Measurements from ENCODE around the gene FBXO39. TPM values are rescaled to one million over a fixed set of nuclear protein-coding genes. Genes with fewer than 3 reads are reported as not detected.
"Not testable (repeated sequence)": the region's sequence is repeated elsewhere in the genome, so short reads cannot be mapped to it uniquely, and the experiment has no call there.

Gene FBXO39
- polyA plus RNA-seq, 3 donors = 0.12 TPM; not detected in 2

DNA sequence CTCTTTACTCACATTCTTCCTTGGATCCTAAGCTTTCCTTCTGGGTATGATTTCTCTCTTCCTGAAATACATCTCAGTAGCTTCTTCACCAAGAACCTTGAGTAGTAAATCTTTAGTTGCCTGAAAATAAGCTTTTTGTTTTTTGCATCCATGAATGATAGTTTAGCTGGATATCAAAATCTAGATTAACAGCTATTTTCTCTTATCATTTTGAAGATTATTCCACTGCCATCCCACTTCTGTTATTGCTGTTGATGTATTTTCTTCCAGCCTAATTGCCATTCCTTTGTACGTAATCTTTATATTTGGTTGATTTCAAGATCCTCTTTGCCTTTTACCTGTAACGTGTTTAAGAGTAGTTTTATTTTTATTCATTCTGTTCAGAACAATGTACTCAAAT, 7.6 kb upstream of the FBXO39 start:
- Mint-ChIP-seq H3K27me3 (ENCODE audit: low read depth in 3 of 3) (peaks cover 2 to 14% (median 3%) of the 10 kb centered on the region in 3 donors), H3K9me3 (peaks cover 42 to 49% (median 44%) of the 10 kb centered on the region in 7 donors), H3K4me3 (no peak overlapping the region), H3K4me1 (no peaks in the 10 kb centered on the region), H3K36me3 (peaks cover 91 to 99% of the 10 kb centered on the region in 2 donors), H3K27ac (no peak overlapping the region)
- Histone ChIP-seq H3K9me3 (replicated peaks in 1 of 2; ENCODE audit: control insufficient read depth in 1 of 2, insufficient read depth in 1 of 2, low read length in 2 of 2) (peaks cover 12 to 51% of the 10 kb centered on the region in 2 donors), H3K36me3 (replicated peaks in 1 of 2; ENCODE audit: control insufficient read depth in 1 of 2, insufficient read depth in 2 of 2, low read length in 2 of 2) (peaks cover 97 to 99% of the 10 kb centered on the region in 2 donors), H4K20me1 (ENCODE audit: insufficient read depth, low read length) (peaks cover 16% of the 10 kb centered on the region), H2AFZ (ENCODE audit: insufficient read depth, low read depth, low read length, poor library complexity, severe bottlenecking) (no peak overlapping the region), H3K27ac (ENCODE audit: low read depth in 1 of 2, low read length in 2 of 2) (no peak overlapping the region), H3K4me1 (ENCODE audit: control insufficient read depth in 1 of 2, insufficient read depth in 2 of 2, low read length in 2 of 2) (no peaks in the 10 kb centered on the region), H3K79me2 (ENCODE audit: insufficient read depth, low read length) (no peaks in the 10 kb centered on the region), H3K9ac (ENCODE audit: insufficient read depth, low read length, poor library complexity, severe bottlenecking) (no peak overlapping the region), H3K27me3 (ENCODE audit: control insufficient read depth in 2 of 2, insufficient read depth in 2 of 2, low read length in 2 of 2) (no peaks in the 10 kb centered on the region), H3K4me2 (replicated peaks; ENCODE audit: extremely low read depth, low read length, poor library complexity, severe bottlenecking) (no peak overlapping the region), H3K4me3 (replicated peaks in 1 of 3; ENCODE audit: low read depth in 2 of 3, low read length in 3 of 3) (peak overlapping the region in 1 of 3 experiments; percentile 13)
- TF ChIP-seq, protein P1, sequence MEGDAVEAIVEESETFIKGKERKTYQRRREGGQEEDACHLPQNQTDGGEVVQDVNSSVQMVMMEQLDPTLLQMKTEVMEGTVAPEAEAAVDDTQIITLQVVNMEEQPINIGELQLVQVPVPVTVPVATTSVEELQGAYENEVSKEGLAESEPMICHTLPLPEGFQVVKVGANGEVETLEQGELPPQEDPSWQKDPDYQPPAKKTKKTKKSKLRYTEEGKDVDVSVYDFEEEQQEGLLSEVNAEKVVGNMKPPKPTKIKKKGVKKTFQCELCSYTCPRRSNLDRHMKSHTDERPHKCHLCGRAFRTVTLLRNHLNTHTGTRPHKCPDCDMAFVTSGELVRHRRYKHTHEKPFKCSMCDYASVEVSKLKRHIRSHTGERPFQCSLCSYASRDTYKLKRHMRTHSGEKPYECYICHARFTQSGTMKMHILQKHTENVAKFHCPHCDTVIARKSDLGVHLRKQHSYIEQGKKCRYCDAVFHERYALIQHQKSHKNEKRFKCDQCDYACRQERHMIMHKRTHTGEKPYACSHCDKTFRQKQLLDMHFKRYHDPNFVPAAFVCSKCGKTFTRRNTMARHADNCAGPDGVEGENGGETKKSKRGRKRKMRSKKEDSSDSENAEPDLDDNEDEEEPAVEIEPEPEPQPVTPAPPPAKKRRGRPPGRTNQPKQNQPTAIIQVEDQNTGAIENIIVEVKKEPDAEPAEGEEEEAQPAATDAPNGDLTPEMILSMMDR (IDR thresholded peaks at IDR 0.05) = no peak
- intact Hi-C loops (cut with micrococcal nuclease) = no loop called here
- WGBS (ENCODE audit: insufficient coverage) = no CpG with 5 or more reads among the region's 2 CpGs
- no peak for DNase-seq

DNA sequence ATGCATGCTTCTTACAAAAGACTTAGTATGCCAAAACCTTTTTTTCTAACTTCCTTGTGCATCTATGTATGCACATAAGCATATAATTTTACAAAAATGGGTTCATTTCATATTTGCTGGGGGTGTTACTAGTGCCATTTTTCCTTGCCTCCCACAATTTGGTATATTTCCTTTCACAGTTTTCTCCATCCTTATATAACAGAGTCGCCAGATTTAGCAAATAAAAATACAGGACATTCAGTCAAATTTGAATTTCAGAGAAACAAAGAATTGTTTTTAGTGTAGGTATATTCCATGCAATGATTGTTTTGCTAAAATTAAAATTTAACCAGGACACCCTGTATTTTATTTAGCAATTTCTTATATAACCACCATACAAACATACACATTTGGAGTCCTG, 4.0 kb upstream of the FBXO39 start:
- H3K4me2 ChIP-seq (replicated peaks; ENCODE audit: extremely low read depth, low read length, poor library complexity, severe bottlenecking) = no peak overlapping the region
- TF ChIP-seq, protein P1 (IDR thresholded peaks at IDR 0.05) = no peak
- H3K9me3 ChIP-seq (replicated peaks in 1 of 2; ENCODE audit: control insufficient read depth in 1 of 2, insufficient read depth in 1 of 2, low read length in 2 of 2) = peaks cover 31 to 68% of the 10 kb centered on the region in 2 donors
- no CpG with 5 or more reads among the region's 1 CpG for WGBS (ENCODE audit: insufficient coverage)
- intact Hi-C loops (cut with micrococcal nuclease) = no loop called here
- Mint-ChIP-seq H3K27me3 (ENCODE audit: low read depth in 3 of 3) (peaks cover 36 to 37% (median 37%) of the 10 kb centered on the region in 3 donors), H3K36me3 (peaks cover 76 to 80% of the 10 kb centered on the region in 2 donors), H3K4me1 (peaks cover 10% of the 10 kb centered on the region), H3K9me3 (peaks cover 52 to 70% (median 65%) of the 10 kb centered on the region in 7 donors), H3K27ac (no peak overlapping the region), H3K4me3 (peak overlapping the region in 1 of 2 donors; percentile 51)
- H3K27ac ChIP-seq (ENCODE audit: low read depth in 1 of 2, low read length in 2 of 2) = no peak overlapping the region
- no peak overlapping the region for H3K9ac ChIP-seq (ENCODE audit: insufficient read depth, low read length, poor library complexity, severe bottlenecking)
- H3K4me1 ChIP-seq (ENCODE audit: control insufficient read depth in 1 of 2, insufficient read depth in 2 of 2, low read length in 2 of 2) = no peaks in the 10 kb centered on the region
- no peak for DNase-seq
- H3K27me3 ChIP-seq (ENCODE audit: control insufficient read depth in 2 of 2, insufficient read depth in 2 of 2, low read length in 2 of 2) = peaks cover 19 to 31% of the 10 kb centered on the region in 2 donors
- H4K20me1 ChIP-seq (ENCODE audit: insufficient read depth, low read length) = peaks cover 14% of the 10 kb centered on the region
- no peaks in the 10 kb centered on the region for H3K79me2 ChIP-seq (ENCODE audit: insufficient read depth, low read length)
- no peak overlapping the region for H3K4me3 ChIP-seq (replicated peaks in 1 of 3; ENCODE audit: low read depth in 2 of 3, low read length in 3 of 3)
- peaks cover 64 to 81% of the 10 kb centered on the region in 2 donors for H3K36me3 ChIP-seq (replicated peaks in 1 of 2; ENCODE audit: control insufficient read depth in 1 of 2, insufficient read depth in 2 of 2, low read length in 2 of 2)
- no peak overlapping the region for H2AFZ ChIP-seq (ENCODE audit: insufficient read depth, low read depth, low read length, poor library complexity, severe bottlenecking)

DNA sequence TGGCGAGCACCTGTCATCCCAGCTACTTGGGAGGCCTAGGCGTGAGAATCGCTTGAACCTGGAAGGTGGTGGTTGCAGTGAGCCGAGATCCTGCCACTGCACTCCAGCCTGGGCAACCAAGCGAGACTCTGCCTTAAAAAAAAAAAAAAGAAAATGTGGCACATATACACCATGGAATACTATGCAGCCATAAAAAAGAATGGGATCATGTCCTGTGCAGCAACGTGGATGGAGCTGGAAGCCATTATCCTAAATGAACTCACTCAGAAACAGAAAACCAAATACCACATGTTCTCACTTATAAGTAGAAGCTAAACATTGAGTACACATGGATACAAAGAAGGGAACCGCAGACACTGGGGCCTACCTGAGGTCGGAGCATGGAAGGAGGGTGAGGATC, 1.1 kb upstream of the FBXO39 start:
- peaks cover 34 to 58% (median 50%) of the 10 kb centered on the region in 7 donors for H3K9me3 Mint-ChIP-seq

More for the DNA sequence above, 1.1 kb upstream of the FBXO39 start:
- H3K79me2 ChIP-seq (ENCODE audit: insufficient read depth, low read length); H2AFZ ChIP-seq (ENCODE audit: insufficient read depth, low read depth, low read length, poor library complexity, severe bottlenecking); intact Hi-C loops (cut with micrococcal nuclease); H3K27ac Mint-ChIP-seq; H3K27ac ChIP-seq (ENCODE audit: low read depth in 1 of 2, low read length in 2 of 2); DNase-seq; H3K4me2 ChIP-seq (replicated peaks; ENCODE audit: extremely low read depth, low read length, poor library complexity, severe bottlenecking); H3K4me3 ChIP-seq (replicated peaks in 1 of 3; ENCODE audit: low read depth in 2 of 3, low read length in 3 of 3); H3K4me1 ChIP-seq (ENCODE audit: control insufficient read depth in 1 of 2, insufficient read depth in 2 of 2, low read length in 2 of 2); H3K9ac ChIP-seq (ENCODE audit: insufficient read depth, low read length, poor library complexity, severe bottlenecking): not testable (repeated sequence)
- 100% methylated on average over 1 of the region's 8 CpGs for WGBS (ENCODE audit: insufficient coverage)
- H3K4me3 Mint-ChIP-seq = peak overlapping the region in 1 of 2 donors; percentile 72
- peaks cover 50 to 52% of the 10 kb centered on the region in 2 donors for H3K36me3 Mint-ChIP-seq
- Histone ChIP-seq H4K20me1 (ENCODE audit: insufficient read depth, low read length) (peaks cover 14% of the 10 kb centered on the region), H3K27me3 (ENCODE audit: control insufficient read depth in 2 of 2, insufficient read depth in 2 of 2, low read length in 2 of 2) (peaks cover 19 to 40% of the 10 kb centered on the region in 2 donors), H3K9me3 (replicated peaks in 1 of 2; ENCODE audit: control insufficient read depth in 1 of 2, insufficient read depth in 1 of 2, low read length in 2 of 2) (peaks cover 26 to 48% of the 10 kb centered on the region in 2 donors), H3K36me3 (replicated peaks in 1 of 2; ENCODE audit: control insufficient read depth in 1 of 2, insufficient read depth in 2 of 2, low read length in 2 of 2) (peaks cover 36 to 52% of the 10 kb centered on the region in 2 donors)
- H3K27me3 Mint-ChIP-seq (ENCODE audit: low read depth in 3 of 3) = peaks cover 41 to 47% (median 43%) of the 10 kb centered on the region in 3 donors
- H3K4me1 Mint-ChIP-seq = peaks cover 10% of the 10 kb centered on the region
